Thyroid gland (tissue), 4 donors: Measurements from ENCODE around the gene MATN1.

Source experiments
- POLR2A ChIP-seq, 2 donors: fragments of 450-650 bp; IDR thresholded peaks; one replicate each; pipeline ENCODE4 v1.6.1; 2017; ENCODE audit warnings: antibody characterized with exemption in 2 of 2, mild to moderate bottlenecking in 2 of 2, moderate library complexity in 1 of 2
- TF ChIP-seq, protein P1 (sequence below), 6 experiments: fragments of 200-600 bp in 3 of 6; fragments of 450-650 bp in 3 of 6; sonication (generic) in 3 of 6; IDR thresholded peaks; one replicate each; pipeline ENCODE4 v1.5.1; 2016 to 2019; ENCODE audit warnings: antibody characterized with exemption in 6 of 6, mild to moderate bottlenecking in 2 of 6, inconsistent platforms in 1 of 6, moderate library complexity in 1 of 6

DNA sequence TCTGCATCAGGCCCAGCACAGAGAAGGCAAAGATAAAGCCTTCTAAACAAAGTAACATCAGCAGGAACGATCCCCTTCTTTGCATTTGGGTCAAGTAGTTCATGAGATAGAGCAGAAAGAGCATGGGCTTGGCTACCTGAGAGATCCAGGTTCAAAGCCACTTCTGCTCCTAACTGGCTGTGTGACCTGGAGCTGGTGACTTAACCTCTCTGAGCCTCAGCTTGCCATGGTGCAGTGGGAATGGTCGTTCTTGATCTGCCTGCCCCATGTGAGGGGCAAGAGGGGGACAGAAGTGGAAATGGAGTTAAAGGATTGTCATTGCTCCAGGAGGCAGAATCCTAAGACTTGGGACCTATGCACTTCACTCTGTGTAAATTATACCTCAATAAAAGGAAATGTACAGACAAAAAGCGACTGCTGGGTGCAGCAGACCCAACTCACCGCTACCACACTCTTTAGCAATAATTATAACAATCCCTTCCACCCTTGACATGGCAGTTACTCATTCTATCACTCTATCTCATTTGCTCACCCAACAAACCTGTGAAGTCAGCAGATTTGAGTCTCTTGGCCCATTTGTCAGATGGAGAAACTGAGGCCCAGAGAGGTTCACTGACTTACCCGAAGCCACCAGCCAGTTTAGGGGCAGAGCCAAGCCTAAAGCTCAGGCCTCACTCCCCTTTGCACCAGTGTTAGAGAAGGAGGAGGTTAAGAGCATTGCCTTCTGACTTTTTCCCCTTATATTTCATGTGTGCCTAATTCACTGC lies 1.5 kb upstream of the MATN1 start:
- TF ChIP-seq, protein P1, sequence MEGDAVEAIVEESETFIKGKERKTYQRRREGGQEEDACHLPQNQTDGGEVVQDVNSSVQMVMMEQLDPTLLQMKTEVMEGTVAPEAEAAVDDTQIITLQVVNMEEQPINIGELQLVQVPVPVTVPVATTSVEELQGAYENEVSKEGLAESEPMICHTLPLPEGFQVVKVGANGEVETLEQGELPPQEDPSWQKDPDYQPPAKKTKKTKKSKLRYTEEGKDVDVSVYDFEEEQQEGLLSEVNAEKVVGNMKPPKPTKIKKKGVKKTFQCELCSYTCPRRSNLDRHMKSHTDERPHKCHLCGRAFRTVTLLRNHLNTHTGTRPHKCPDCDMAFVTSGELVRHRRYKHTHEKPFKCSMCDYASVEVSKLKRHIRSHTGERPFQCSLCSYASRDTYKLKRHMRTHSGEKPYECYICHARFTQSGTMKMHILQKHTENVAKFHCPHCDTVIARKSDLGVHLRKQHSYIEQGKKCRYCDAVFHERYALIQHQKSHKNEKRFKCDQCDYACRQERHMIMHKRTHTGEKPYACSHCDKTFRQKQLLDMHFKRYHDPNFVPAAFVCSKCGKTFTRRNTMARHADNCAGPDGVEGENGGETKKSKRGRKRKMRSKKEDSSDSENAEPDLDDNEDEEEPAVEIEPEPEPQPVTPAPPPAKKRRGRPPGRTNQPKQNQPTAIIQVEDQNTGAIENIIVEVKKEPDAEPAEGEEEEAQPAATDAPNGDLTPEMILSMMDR (IDR thresholded peaks at IDR 0.05), result no peak
- no peak for TF ChIP-seq POLR2A (IDR thresholded peaks at IDR 0.05)
